OCI-M1 (cell line): ENCODE measurements around the gene MRAP.
"Not testable (repeated sequence)": the region's sequence is repeated elsewhere in the genome, so short reads cannot be mapped to it uniquely, and the experiment has no call there.

Source experiments
- DNase-seq: peaks from one replicate; lab custom pipeline; 2025; lab: John Stamatoyannopoulos, UW

MRAP gene

GRCh38 chr21:32300117-32300681 is 1.5 kb downstream of the MRAP start:
- no peak for DNase-seq

- DNase-seq: no peak
These were observed 2.9 kb downstream of the MRAP start for GRCh38 chr21:32301596-32301995.

- DNase-seq: no peak
These were observed 3.9 kb downstream of the MRAP start for GRCh38 chr21:32302560-32302959.

GRCh38 chr21:32303385-32303784 is 4.7 kb downstream of the MRAP start:
- no peak for DNase-seq

- no peak for DNase-seq
These were observed 6.3 kb downstream of the MRAP start for GRCh38 chr21:32304998-32305397.

GRCh38 chr21:32306021-32306780 is 7.5 kb downstream of the MRAP start:
- no peak for DNase-seq

GRCh38 chr21:32307706-32308105 is 9.1 kb downstream of the MRAP start:
- DNase-seq: no peak

- no peak for DNase-seq
These were observed 10.0 kb downstream of the MRAP start for GRCh38 chr21:32308696-32309095.

- no peak for DNase-seq
These were observed 11.3 kb downstream of the MRAP start for GRCh38 chr21:32309906-32310460.

- not testable (repeated sequence) for DNase-seq
These were observed 12.3 kb downstream of the MRAP start for GRCh38 chr21:32310976-32311375.

GRCh38 chr21:32311621-32312020 is 13.0 kb downstream of the MRAP start:
- DNase-seq: no peak

GRCh38 chr21:32312326-32312725 is 13.7 kb downstream of the MRAP start:
- DNase-seq: no peak

GRCh38 chr21:32312976-32313375 is 14.3 kb downstream of the MRAP start:
- DNase-seq: no peak

GRCh38 chr21:32314806-32315205 is 16.2 kb downstream of the MRAP start:
- DNase-seq: no peak

GRCh38 chr21:32315511-32316281 is 17.0 kb downstream of the MRAP start:
- DNase-seq: no peak

- no peak for DNase-seq
These were observed 17.9 kb downstream of the MRAP start for GRCh38 chr21:32316361-32317215.

- no peak for DNase-seq
These were observed 19.1 kb downstream of the MRAP start for GRCh38 chr21:32317726-32318125.

- DNase-seq: no peak
These were observed 20.4 kb downstream of the MRAP start for GRCh38 chr21:32319012-32319411.

GRCh38 chr21:32320059-32320458 is 21.4 kb downstream of the MRAP start:
- no peak for DNase-seq

- DNase-seq: no peak
These were observed 22.1 kb downstream of the MRAP start for GRCh38 chr21:32320726-32321125.

GRCh38 chr21:32321480-32321879 is 22.8 kb downstream of the MRAP start:
- no peak for DNase-seq

GRCh38 chr21:32322103-32322502 is 23.4 kb downstream of the MRAP start:
- DNase-seq: no peak
